ENCODE measurements around the gene DBNL.

The DBNL gene

GRCh38 chr7:44101966-44102845, 57.7 kb downstream of the DBNL start:
- Histone ChIP-seq H3K36me3 (ENCODE audit: control insufficient read depth, insufficient read depth, low read length) (no peaks in the 10 kb centered on the region), H3K27me3 (replicated peaks; ENCODE audit: control insufficient read depth, insufficient read depth, low read length) (peaks cover 4% of the 10 kb centered on the region), H3K4me3 (replicated peaks; ENCODE audit: low read depth, low read length) (no peak overlapping the region)
- DNase-seq (ENCODE audit: extremely low read depth, insufficient read length): no peak
- no peak for TF ChIP-seq CTCF (IDR thresholded peaks at IDR 0.05; ENCODE audit: insufficient read depth, low read length, poor library complexity, severe bottlenecking)

DNA sequence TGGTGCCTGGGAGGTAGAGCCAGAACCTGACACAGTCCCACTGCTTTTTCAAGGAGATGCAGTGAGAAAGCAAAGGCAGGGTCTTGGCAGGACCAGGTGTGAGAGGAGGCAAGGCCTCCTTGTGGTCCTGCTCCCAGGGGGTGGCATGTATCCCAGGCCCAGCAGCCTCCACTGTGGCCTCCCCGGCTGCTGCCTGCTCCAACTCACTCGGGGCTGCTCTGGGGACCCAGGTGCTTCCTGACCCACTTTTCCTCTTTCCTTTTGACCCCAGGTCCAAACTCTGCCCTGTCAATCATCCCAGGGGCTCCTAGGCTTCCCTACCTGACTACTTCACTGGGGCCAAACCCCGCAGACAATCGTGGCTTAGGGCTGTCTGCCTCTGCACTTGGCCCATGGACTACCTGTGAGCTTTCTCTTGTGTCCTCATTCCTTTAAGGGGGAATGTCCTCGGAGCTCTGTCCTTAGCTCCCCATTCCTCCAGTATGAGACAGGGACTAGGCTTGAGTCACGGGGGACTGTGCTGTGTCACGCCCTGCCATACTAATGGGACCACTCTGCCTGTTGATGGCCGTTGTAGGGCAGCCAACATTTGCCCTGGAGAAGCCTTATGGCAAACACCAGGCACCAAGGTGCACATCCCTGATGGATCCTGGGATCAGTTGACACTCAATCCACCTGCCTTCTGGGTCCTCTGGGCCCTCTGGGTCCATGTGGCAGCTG, 58.5 kb downstream of the DBNL start:
- H3K27me3 ChIP-seq (replicated peaks; ENCODE audit: control insufficient read depth, insufficient read depth, low read length): peaks cover 4% of the 10 kb centered on the region
- TF ChIP-seq CTCF (IDR thresholded peaks at IDR 0.05; ENCODE audit: insufficient read depth, low read length, poor library complexity, severe bottlenecking): no peak
- H3K4me3 ChIP-seq (replicated peaks; ENCODE audit: low read depth, low read length): no peak overlapping the region
- DNase-seq (ENCODE audit: extremely low read depth, insufficient read length): no peak
- H3K36me3 ChIP-seq (ENCODE audit: control insufficient read depth, insufficient read depth, low read length): no peaks in the 10 kb centered on the region

- Histone ChIP-seq H3K27me3 (replicated peaks; ENCODE audit: control insufficient read depth, insufficient read depth, low read length) (peaks cover 4% of the 10 kb centered on the region), H3K4me3 (replicated peaks; ENCODE audit: low read depth, low read length) (no peak overlapping the region), H3K36me3 (ENCODE audit: control insufficient read depth, insufficient read depth, low read length) (no peaks in the 10 kb centered on the region)
- no peak for TF ChIP-seq CTCF (IDR thresholded peaks at IDR 0.05; ENCODE audit: insufficient read depth, low read length, poor library complexity, severe bottlenecking)
- DNase-seq (ENCODE audit: extremely low read depth, insufficient read length): no peak
Measured at GRCh38 chr7:44103566-44103922, 59.0 kb downstream of the DBNL start.

DNA sequence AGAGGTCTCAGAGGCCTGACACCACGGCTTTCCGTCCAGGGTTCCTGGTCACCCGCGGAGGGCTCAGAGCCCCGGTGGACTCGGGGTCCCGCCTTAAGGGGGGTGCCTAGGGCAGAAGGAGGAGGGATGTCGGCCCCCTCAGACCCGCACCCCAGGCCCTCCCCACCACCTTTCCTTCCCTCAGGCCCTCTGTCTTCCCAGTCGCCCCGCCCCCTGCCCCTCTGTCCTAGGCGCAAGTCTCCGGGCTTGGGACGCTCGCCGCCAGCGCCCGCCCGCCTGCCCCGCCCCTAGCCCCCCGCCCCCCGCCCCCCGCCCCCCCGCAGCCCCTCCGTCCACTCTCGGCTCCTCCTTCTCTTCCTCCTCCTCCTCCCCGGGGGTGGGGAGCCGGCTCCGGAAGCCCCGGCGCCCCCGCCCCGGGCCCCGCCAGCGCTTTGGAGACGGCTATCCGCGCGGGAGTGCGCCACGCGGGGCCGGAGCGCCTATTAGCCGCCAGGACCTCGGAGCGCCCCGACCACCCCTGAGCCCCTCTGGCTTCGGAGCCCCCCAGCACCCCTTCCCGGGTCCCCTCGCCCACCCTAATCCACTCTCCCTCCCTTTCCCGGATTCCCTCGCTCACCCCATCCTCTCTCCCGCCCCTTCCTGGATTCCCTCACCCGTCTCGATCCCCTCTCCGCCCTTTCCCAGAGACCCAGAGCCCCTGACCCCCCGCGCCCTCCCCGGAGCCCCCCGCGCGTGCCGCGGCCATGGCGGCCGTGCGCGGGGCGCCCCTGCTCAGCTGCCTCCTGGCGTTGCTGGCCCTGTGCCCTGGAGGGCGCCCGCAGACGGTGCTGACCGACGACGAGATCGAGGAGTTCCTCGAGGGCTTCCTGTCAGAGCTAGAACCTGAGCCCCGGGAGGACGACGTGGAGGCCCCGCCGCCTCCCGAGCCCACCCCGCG, 59.7 kb downstream of the DBNL start, which contains the start of gene AEBP1:
Gene AEBP1, plus strand, starts transcription at position 423 of the 937 bp plus-strand sequence. Its CDS starts 321 bp downstream, at position 744.
- Histone ChIP-seq H3K4me3 (replicated peaks; ENCODE audit: low read depth, low read length) (no peak within 1 kb of the TSS), H3K36me3 (ENCODE audit: control insufficient read depth, insufficient read depth, low read length) (no peaks in the 10 kb centered on the region), H3K27me3 (replicated peaks; ENCODE audit: control insufficient read depth, insufficient read depth, low read length) (peaks cover 4% of the 10 kb centered on the region)
- DNase-seq (ENCODE audit: extremely low read depth, insufficient read length): no peak
- TF ChIP-seq CTCF (IDR thresholded peaks at IDR 0.05; ENCODE audit: insufficient read depth, low read length, poor library complexity, severe bottlenecking): no peak

Data from GM06990 (cell line).